ENCODE results near the gene SMAD6. TPM values are rescaled to one million over a fixed set of nuclear protein-coding genes. Genes with fewer than 3 reads are reported as not detected.

The SMAD6 gene
- total and polyA plus RNA-seq, 5 donors from 2014 or later: 0.27 TPM; not detected in 4

DNA sequence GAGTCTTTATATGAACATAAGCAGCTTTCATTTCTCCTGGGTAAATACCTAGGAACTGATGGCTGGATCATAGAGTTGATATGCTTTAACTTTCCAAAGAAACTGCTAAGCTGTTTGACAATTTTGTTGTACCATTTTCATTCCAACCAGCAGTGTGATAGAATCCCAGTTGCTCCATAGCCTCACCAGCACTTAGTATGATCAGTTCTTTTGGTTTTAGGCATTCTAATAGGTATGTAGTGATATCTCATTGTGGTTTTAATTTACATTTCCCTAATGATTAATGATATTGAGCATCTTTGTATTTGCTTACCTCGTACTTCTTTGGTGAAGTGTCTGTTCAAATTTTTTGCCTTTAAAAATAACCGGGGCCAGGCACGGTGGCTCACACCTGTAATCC lies 38.4 kb upstream of the SMAD6 start:
- no peak for ATAC-seq (ENCODE audit: low read depth in 2 of 2)
- no peaks in the 10 kb centered on the region for H3K36me3 Mint-ChIP-seq
- H3K4me3 ChIP-seq (ENCODE audit: low read depth, low read length): no peak overlapping the region

DNA sequence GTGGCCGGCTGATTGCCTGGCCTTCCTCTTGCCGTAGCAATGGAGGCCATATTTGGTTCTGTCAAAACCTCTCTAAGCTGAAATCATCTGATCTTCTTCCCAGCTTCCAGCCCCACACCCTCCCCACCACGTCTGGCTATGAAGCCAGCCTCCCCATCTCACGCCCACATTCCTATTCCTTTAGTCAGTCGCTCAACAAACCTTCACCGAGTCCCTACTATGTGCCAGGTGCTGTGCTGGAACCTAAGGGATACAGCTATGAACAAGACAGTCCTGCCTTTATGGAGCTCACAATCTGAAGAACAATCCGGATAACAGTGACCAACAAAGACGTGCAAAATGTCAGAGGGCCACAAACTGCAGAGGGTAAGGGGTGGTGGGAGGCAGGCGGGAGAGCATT lies 31.9 kb upstream of the SMAD6 start:
- no peak overlapping the region for H3K27ac ChIP-seq (ENCODE audit: insufficient read depth, low read length, poor library complexity, severe bottlenecking)

More for the DNA sequence above, 38.4 kb upstream of the SMAD6 start:
- Histone ChIP-seq H3K27ac (ENCODE audit: insufficient read depth, low read length, poor library complexity, severe bottlenecking) (no peak overlapping the region), H3K9me3 (ENCODE audit: control insufficient read depth in 2 of 2, low read length in 2 of 2) (no peaks in the 10 kb centered on the region), H3K27me3 (ENCODE audit: control insufficient read depth, insufficient read depth, low read length) (no peaks in the 10 kb centered on the region), H3K36me3 (ENCODE audit: control insufficient read depth, insufficient read depth, low read length) (no peaks in the 10 kb centered on the region), H3K4me1 (ENCODE audit: control insufficient read depth, insufficient read depth, low read length, poor library complexity, severe bottlenecking) (no peaks in the 10 kb centered on the region)
- H3K4me1 Mint-ChIP-seq: no peaks in the 10 kb centered on the region
- H3K27me3 Mint-ChIP-seq: peaks cover 7% of the 10 kb centered on the region
- H3K27ac Mint-ChIP-seq: no peak overlapping the region
- no peak for DNase-seq
- H3K4me3 Mint-ChIP-seq: no peak overlapping the region
- peaks cover 0 to 3% (median 0%) of the 10 kb centered on the region in 7 donors for H3K9me3 Mint-ChIP-seq

DNA sequence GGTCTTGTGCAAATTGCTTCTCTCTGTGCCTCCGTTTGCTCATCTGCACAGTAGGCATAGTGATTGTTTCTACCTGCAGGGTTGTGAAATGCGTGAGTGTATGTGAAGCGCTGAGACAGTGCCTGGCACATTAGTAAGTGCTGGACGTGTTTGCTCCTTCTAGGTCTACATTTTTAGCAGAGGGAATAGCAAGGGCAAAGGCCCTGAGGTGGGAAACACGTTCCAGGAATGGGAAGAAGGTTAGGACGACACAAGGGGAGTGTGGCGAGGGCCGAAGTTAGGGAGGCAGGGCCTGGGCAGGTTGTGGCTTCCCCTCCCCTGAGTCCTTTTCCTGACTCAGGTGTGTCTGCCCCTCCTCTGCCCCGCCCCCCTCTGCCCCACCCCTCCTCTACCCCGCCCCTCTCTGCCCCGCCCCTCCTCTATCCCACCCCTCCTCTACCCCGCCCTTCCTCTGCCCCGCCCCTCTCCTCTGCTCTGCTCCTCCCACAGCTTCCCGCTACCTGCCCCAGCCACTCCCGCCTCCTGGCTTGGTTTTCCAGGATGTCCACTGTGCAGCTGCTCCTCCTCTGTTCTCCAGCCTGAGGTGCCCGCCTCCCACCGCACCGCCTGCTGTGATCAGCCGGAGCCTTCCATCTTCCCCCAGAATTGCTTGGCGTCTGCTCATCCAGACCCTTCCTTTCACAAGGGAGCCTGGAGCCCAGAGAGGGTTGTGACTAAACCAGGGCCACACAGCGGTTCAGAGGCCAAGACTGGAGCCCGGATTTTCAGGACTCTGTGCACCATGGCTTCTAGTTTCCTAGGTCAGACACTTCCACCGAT lies 31.1 kb upstream of the SMAD6 start:
- Mint-ChIP-seq H3K9me3 (peaks cover 0 to 3% (median 0%) of the 10 kb centered on the region in 7 donors), H3K27ac (no peak overlapping the region)

More for the DNA sequence above, 31.9 kb upstream of the SMAD6 start:
- peaks cover 0 to 17% (median 6%) of the 10 kb centered on the region in 4 donors for H3K4me1 Mint-ChIP-seq
- DNase-seq: no peak
- Histone ChIP-seq H3K9me3 (ENCODE audit: control insufficient read depth in 2 of 2, low read length in 2 of 2) (no peaks in the 10 kb centered on the region), H3K4me3 (ENCODE audit: low read depth, low read length) (no peak overlapping the region), H3K27me3 (ENCODE audit: control insufficient read depth, insufficient read depth, low read length) (no peaks in the 10 kb centered on the region), H3K4me1 (ENCODE audit: control insufficient read depth, insufficient read depth, low read length, poor library complexity, severe bottlenecking) (no peaks in the 10 kb centered on the region), H3K36me3 (ENCODE audit: control insufficient read depth, insufficient read depth, low read length) (no peaks in the 10 kb centered on the region)
- H3K9me3 Mint-ChIP-seq: peaks cover 0 to 3% (median 0%) of the 10 kb centered on the region in 7 donors
- no peak for ATAC-seq (ENCODE audit: low read depth in 2 of 2)
- H3K27me3 Mint-ChIP-seq: peaks cover 14% of the 10 kb centered on the region
- no peaks in the 10 kb centered on the region for H3K36me3 Mint-ChIP-seq
- no peak overlapping the region for H3K4me3 Mint-ChIP-seq
- H3K27ac Mint-ChIP-seq: no peak overlapping the region

DNA sequence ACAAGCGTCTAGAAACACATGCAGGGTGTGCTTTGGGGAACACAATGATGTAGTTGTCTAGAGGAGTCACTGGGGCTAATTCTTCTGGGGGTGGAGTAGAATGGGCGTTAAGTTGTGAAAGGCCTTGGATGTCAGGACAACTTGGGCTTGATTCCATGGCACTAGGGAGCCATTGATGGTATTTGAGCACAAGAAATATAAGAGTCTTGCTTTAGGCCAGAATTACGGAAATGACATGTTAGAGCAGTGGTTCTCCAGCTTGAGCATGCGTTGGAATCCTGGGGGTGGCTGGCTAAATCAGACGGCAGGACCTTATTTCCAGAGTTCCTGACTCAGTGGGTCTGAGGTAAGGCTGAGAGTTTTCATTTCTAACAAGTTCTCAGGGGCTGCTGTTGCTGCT lies 29.2 kb upstream of the SMAD6 start:
- DNase-seq (no peak), ATAC-seq (ENCODE audit: low read depth in 2 of 2) (no peak)
- H3K4me3 ChIP-seq (ENCODE audit: low read depth, low read length): no peak overlapping the region
- H3K36me3 ChIP-seq (ENCODE audit: control insufficient read depth, insufficient read depth, low read length): no peaks in the 10 kb centered on the region
- Mint-ChIP-seq H3K9me3 (peaks cover 0 to 2% (median 0%) of the 10 kb centered on the region in 7 donors), H3K27me3 (peaks cover 10% of the 10 kb centered on the region), H3K4me3 (peak overlapping the region in 1 of 4 donors; percentile 44), H3K36me3 (no peaks in the 10 kb centered on the region), H3K4me1 (peaks cover 0 to 20% (median 8%) of the 10 kb centered on the region in 4 donors), H3K27ac (peak overlapping the region in 1 of 3 donors; percentile 15)
- H3K27ac ChIP-seq (ENCODE audit: insufficient read depth, low read length, poor library complexity, severe bottlenecking): no peak overlapping the region
- H3K9me3 ChIP-seq (ENCODE audit: control insufficient read depth in 2 of 2, low read length in 2 of 2): no peaks in the 10 kb centered on the region
- no peaks in the 10 kb centered on the region for H3K27me3 ChIP-seq (ENCODE audit: control insufficient read depth, insufficient read depth, low read length)
- H3K4me1 ChIP-seq (ENCODE audit: control insufficient read depth, insufficient read depth, low read length, poor library complexity, severe bottlenecking): no peaks in the 10 kb centered on the region

More for the DNA sequence above, 31.1 kb upstream of the SMAD6 start:
- Mint-ChIP-seq H3K36me3 (no peaks in the 10 kb centered on the region), H3K4me1 (peaks cover 0 to 20% (median 8%) of the 10 kb centered on the region in 4 donors), H3K4me3 (no peak overlapping the region), H3K27me3 (peaks cover 14% of the 10 kb centered on the region)
- H3K4me1 ChIP-seq (ENCODE audit: control insufficient read depth, insufficient read depth, low read length, poor library complexity, severe bottlenecking): no peaks in the 10 kb centered on the region
- H3K4me3 ChIP-seq (ENCODE audit: low read depth, low read length): no peak overlapping the region
- no peaks in the 10 kb centered on the region for H3K9me3 ChIP-seq (ENCODE audit: control insufficient read depth in 2 of 2, low read length in 2 of 2)
- H3K36me3 ChIP-seq (ENCODE audit: control insufficient read depth, insufficient read depth, low read length): no peaks in the 10 kb centered on the region
- ATAC-seq (ENCODE audit: low read depth in 2 of 2): no peak
- H3K27ac ChIP-seq (ENCODE audit: insufficient read depth, low read length, poor library complexity, severe bottlenecking): no peak overlapping the region
- DNase-seq: no peak
- H3K27me3 ChIP-seq (ENCODE audit: control insufficient read depth, insufficient read depth, low read length): no peaks in the 10 kb centered on the region

DNA sequence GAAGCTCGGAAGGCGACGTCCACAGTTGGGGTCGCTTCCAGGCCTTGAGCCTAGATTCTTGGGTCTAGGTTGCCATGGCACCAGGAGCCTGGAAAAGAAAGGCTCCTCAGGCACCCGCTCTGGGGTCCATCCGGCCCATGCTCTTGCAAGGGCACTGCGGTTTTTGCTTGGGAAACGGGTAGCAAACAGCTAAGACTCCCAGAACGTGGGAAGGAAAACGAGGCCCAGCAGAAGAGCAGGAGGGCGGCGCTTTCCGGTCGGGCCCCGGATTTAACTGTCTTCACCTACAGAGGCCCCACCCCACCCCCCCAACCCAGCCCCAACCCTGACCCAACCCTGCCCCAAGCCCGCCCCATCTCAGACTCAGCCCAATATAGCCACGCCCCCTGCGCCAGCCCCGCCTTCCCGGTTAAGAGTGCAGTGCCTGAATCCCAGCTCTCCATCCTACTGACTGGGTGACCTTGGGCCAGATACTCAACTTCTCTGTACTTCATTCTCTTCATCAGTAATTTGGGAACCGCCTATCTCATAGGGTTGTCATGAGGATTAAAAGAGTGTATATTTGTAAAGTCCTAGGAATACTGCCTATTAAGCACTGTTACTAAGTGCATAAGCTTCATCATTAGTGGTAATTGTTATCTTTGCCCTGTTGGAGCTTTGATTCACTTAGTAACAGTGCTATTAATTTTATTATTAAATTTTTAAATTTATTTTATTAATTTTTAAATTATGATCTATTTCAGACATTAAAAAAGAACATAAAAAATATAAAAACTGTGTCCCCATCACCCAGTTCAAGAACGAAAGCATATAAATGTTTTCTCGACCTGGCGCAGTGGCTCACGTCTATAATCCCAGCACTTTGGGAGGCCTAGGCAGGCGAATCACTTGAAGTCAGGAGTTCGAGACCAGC lies 28.4 kb upstream of the SMAD6 start:
- DNase-seq: peak in 1 of 3 donors; percentile 32
- peak; percentile 50 to 53 for ATAC-seq (ENCODE audit: low read depth in 2 of 2)
- Mint-ChIP-seq H3K36me3 (no peaks in the 10 kb centered on the region), H3K27ac (peak overlapping the region in 1 of 3 donors; percentile 24), H3K9me3 (no peaks in the 10 kb centered on the region), H3K27me3 (peaks cover 7% of the 10 kb centered on the region), H3K4me1 (peaks cover 0 to 20% (median 8%) of the 10 kb centered on the region in 4 donors), H3K4me3 (no peak overlapping the region)
- Histone ChIP-seq H3K4me1 (ENCODE audit: control insufficient read depth, insufficient read depth, low read length, poor library complexity, severe bottlenecking) (no peaks in the 10 kb centered on the region), H3K27ac (ENCODE audit: insufficient read depth, low read length, poor library complexity, severe bottlenecking) (no peak overlapping the region), H3K36me3 (ENCODE audit: control insufficient read depth, insufficient read depth, low read length) (no peaks in the 10 kb centered on the region), H3K27me3 (ENCODE audit: control insufficient read depth, insufficient read depth, low read length) (no peaks in the 10 kb centered on the region), H3K9me3 (ENCODE audit: control insufficient read depth in 2 of 2, low read length in 2 of 2) (no peaks in the 10 kb centered on the region), H3K4me3 (ENCODE audit: low read depth, low read length) (no peak overlapping the region)

DNA sequence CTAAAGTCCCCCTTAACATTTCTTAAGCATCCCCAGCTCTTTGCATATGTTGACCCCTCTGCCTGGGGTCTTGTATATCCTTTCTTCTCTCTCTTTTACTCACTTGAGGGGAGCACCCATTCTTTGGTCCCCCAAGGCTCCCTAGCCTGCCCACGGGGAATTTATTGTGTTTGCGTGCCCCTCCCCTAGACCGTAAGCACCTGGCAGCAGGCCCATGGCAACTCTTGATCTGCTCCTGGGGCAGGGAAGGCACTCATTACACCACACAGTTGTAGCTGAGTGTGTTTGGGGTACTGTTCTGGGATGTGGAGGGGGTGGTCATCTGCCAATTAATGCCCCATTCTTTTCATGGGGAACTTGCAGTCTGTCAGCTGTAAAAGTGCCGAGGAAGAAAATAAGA lies 27.3 kb upstream of the SMAD6 start:
- ATAC-seq (ENCODE audit: low read depth in 2 of 2): no peak
- Mint-ChIP-seq H3K4me3 (no peak overlapping the region), H3K27me3 (peaks cover 6% of the 10 kb centered on the region)

DNA sequence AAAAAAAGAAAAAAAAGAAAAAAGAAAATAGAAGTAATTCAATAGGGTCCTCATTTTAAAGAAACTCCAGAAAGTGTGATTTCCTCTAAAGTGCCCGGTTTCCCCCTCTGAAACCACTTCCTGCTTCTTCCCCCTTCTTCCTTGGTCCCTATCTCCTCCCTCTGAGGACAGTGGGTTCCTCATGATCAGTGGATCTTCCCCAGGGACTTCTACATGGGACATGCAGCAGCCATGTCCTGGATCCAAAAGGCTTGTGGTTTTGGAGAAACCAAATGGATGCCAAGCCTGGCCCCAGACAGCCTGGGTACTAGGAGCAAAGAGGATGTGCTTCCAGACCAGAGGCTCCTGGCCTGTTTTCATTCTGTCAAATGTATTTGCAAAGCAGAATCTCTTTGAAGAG lies 26.6 kb upstream of the SMAD6 start:
- H3K27ac Mint-ChIP-seq: peak overlapping the region in 1 of 3 donors; percentile 26

More for the DNA sequence above, 27.3 kb upstream of the SMAD6 start:
- Histone ChIP-seq H3K27ac (ENCODE audit: insufficient read depth, low read length, poor library complexity, severe bottlenecking) (no peak overlapping the region), H3K36me3 (ENCODE audit: control insufficient read depth, insufficient read depth, low read length) (no peaks in the 10 kb centered on the region), H3K9me3 (ENCODE audit: control insufficient read depth in 2 of 2, low read length in 2 of 2) (no peaks in the 10 kb centered on the region), H3K4me1 (ENCODE audit: control insufficient read depth, insufficient read depth, low read length, poor library complexity, severe bottlenecking) (no peaks in the 10 kb centered on the region), H3K4me3 (ENCODE audit: low read depth, low read length) (no peak overlapping the region), H3K27me3 (ENCODE audit: control insufficient read depth, insufficient read depth, low read length) (no peaks in the 10 kb centered on the region)
- no peak for DNase-seq
- H3K4me1 Mint-ChIP-seq: peaks cover 0 to 20% (median 8%) of the 10 kb centered on the region in 4 donors
- H3K9me3 Mint-ChIP-seq: no peaks in the 10 kb centered on the region
- no peaks in the 10 kb centered on the region for H3K36me3 Mint-ChIP-seq
- H3K27ac Mint-ChIP-seq: peak overlapping the region in 1 of 3 donors; percentile 91

More for the DNA sequence above, 26.6 kb upstream of the SMAD6 start:
- peaks cover 6% of the 10 kb centered on the region for H3K27me3 Mint-ChIP-seq
- no peaks in the 10 kb centered on the region for H3K9me3 Mint-ChIP-seq
- peaks cover 0 to 20% (median 7%) of the 10 kb centered on the region in 4 donors for H3K4me1 Mint-ChIP-seq
- no peaks in the 10 kb centered on the region for H3K36me3 ChIP-seq (ENCODE audit: control insufficient read depth, insufficient read depth, low read length)
- H3K36me3 Mint-ChIP-seq: no peaks in the 10 kb centered on the region
- ATAC-seq (ENCODE audit: low read depth in 2 of 2): no peak
- no peak for DNase-seq
- H3K27me3 ChIP-seq (ENCODE audit: control insufficient read depth, insufficient read depth, low read length): no peaks in the 10 kb centered on the region
- no peak overlapping the region for H3K27ac ChIP-seq (ENCODE audit: insufficient read depth, low read length, poor library complexity, severe bottlenecking)
- no peaks in the 10 kb centered on the region for H3K4me1 ChIP-seq (ENCODE audit: control insufficient read depth, insufficient read depth, low read length, poor library complexity, severe bottlenecking)
- no peaks in the 10 kb centered on the region for H3K9me3 ChIP-seq (ENCODE audit: control insufficient read depth in 2 of 2, low read length in 2 of 2)
- no peak overlapping the region for H3K4me3 ChIP-seq (ENCODE audit: low read depth, low read length)
- no peak overlapping the region for H3K4me3 Mint-ChIP-seq

All from CD4-positive, CD25-positive, alpha-beta regulatory T cell (primary cell).